GM20431 (cell line): ENCODE results near the gene FOCAD.
"Not testable (repeated sequence)": the region's sequence is repeated elsewhere in the genome, so short reads cannot be mapped to it uniquely, and the experiment has no call there.

Experiments used
- in situ Hi-C: fragments of 300-500 bp; cut with MseI, MboI; formaldehyde crosslinking; loops from one replicate; pipeline ENCODE4 v1.15.0; 2020; ENCODE audit warnings: low sequenced_read_pairs; ENCODE audit not compliant: unreplicated experiment

FOCAD gene

DNA sequence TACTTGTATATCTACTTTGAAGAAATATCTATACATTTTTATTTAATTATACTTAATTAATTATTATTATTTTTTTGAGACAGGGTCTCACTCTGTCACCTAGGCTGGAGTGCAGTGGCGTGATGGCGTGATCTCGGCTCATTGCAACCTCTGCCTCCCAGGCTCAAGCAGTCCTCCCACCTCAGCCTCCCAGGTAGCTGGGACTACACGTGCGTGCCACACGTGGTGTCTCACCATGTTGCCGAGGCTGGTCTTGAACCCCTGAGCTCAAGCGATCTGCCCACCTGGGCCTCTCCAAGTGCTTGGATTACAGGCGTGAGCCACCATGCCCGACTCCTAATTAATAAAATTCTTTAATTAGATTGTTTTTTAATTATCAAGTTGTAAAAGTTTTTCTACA is 10.5 kb upstream of the FOCAD start:
- in situ Hi-C loops: not testable (repeated sequence)

DNA sequence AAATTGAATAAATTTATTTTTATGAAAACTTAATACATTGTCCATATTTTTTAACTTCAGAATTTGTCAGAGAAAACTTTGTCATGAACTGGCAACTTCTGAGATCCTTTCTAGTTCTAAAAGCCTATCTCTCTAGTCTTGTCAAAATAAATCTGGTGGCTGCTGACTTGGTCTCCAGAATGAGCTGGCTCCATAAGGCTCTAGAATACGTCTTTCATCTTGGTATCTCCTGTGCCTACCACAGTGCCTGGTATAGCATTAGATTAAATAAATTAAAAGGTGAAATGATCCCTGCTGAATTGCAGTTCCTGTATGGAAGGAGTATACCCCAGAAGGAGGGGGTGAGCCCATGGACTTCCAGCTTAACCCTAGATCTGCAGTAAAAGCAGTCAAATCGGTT is 2.6 kb upstream of the FOCAD start:
- in situ Hi-C loops: no loop called here

GRCh38 chr9:20683351-20684034 is 566 bp upstream of the FOCAD start:
- in situ Hi-C loops: no loop called here

DNA sequence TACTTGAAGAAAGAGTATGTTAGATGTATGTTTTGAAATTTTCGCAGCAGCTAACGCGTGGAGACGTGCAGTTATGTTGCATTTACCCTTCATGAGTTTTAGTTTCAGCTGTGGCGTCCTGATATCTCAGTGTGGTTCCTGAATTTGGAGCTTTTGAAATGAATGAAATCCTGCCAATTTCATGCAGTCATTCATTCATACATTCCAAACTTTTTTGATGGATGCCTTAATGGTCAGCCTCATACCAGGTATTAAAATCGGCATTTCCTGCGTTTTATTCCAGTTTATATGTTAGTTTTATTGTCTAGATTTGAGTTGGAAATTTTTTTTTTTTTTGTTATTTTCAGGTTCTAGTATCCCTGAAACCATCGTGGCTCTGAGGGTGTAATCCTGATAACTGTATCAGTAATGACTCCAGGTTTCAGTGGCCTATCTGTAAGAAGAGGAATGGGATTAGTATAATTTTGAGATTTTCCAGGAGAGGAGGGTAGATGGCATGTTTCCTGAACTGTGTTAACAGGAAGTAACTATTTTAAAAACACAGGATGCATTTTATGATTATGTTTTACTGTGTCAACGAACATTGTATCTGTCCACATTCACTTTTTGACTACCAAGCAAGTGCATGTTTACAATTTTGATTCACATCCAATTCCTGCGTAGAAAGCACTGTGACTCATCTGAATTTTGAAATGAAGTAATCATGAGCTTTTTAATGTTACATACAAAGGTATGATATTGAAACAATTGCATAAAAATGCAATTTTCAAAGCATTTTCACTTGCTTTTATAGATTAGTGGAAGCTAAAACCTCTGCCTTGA is 1.0 kb downstream of the FOCAD start:
- in situ Hi-C loops: no loop called here

DNA sequence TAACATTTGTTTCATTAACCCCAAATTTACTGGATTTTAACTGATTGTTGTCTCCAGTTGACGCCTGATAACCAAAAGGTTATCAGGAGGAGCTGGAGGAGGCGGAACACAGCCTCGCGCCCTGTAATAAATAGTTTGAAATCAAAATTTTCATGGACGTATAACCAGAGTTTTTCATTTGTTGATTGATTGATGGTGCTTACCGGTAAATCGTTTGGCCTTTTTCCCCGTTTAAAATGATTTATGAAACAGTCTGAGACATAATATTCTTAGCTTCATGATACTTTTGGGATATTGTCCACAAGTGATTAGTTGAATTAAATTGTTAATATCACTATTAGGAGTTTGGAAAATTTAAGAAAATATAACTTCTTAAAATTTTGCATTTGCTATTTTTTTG is 1.7 kb downstream of the FOCAD start:
- in situ Hi-C loops: no loop called here

GRCh38 chr9:20689833-20690232 is 5.8 kb downstream of the FOCAD start:
- in situ Hi-C loops: no loop called here

DNA sequence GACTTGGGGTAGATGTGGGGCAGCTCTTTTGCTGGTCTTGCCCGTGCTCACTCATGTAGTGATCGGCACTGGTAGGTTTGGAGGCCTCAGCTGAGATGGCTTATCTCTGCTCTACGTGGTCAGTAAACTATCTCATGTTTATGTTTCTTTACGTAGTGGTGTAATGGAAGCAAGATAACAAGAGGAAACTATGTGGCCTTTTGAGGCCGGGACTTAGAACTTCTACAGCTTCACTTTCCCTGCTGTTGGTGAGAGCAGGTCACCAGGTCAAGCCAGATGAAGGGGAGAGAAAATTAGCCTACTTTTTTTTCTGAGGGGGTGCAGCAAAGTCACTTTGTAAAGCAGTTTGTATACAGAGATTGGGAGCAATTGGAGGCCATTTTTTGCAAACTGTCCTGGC is 8.5 kb downstream of the FOCAD start:
- in situ Hi-C loops: no loop called here

- in situ Hi-C loops: no loop called here
These were observed 9.0 kb downstream of the FOCAD start for GRCh38 chr9:20693068-20693467.

DNA sequence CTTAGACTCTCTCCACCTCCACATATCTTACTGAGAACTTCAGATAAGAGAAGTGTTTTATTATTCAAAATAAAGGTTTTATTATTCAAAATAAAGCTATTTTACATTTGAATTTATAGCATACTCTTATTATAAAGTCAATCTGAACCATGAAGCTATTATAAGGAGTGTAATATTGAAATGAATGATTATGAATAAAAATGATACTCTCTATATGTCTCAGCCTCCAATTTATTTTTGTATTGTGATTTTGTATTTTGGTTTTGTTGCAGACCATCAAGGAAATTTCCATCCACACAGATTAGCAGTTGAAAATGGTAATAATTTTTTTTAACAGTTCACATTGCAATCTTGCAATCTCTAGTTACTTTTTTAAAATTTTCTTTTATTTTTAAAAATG is 10.2 kb downstream of the FOCAD start:
- in situ Hi-C loops: no loop called here

DNA sequence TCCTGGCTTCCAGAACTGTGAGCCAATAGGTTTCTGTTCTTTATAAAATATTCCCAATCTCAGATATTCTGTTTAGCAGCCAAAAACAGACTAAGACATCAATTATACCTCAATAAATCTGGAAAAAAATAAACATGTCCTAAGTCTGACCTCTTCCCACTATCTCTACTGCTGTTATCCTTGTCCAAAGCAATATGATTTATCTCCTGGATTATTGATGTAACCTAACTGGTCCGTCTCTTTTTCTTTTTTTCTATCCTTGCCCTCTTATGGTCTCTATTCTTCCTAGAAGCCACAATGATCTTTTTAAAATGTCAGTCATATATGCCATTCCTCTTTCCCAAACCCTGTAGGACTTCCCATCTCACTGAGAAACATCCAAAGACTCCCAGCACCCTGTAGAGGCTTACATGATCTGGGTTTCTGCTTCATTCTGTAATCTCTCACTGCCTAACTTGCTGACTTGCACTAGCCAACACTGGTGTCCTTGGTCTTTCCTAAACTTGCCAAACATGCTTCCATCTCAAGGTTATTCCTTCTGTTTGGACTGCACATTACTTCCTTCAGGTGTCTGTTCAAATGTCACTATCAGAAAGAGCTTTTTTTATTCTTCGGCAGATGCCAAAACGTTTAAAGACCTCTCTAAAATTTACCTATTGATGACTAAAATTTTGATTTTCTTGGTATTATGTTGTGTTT is 13.1 kb downstream of the FOCAD start:
- in situ Hi-C loops: no loop called here

DNA sequence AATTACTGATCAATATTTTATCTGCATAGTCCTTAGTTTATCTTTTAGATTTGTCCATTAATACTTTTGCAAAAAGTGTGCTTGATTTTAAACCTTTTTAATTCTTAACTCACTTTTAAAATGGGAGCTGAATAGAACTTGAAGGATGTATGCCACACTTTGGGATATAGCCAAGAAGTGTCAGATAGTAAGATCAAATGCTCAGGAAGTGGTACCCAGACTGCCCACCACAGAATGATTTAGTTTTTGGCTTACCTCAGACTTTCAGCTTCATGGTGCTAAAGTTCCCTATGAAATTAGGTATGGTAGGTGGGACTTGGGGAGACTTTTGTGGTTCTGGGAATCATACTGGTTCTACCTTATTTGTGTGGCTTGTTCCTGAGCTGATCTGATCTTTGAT is 14.7 kb downstream of the FOCAD start:
- in situ Hi-C loops: no loop called here

DNA sequence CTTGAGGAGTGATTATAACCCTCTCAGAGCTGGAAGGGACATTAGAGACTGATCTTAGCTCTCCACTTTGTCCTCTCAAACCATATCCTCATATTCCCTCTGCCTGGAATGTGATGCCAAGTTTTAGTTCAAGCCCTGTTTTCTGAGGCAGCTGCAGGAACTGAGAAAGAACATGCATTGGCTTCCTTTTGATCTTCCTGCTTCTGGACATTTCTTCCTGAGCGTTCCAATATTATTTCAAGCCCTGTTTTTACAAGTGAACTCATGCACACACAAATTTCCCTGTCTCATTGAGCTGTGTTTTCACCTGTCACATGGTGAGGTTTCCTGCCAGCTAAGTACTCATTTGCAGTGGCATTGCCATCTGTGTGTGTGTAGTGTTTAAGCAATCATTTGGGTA is 17.0 kb downstream of the FOCAD start:
- in situ Hi-C loops: no loop called here

GRCh38 chr9:20702570-20702969 is 18.5 kb downstream of the FOCAD start:
- in situ Hi-C loops: no loop called here

DNA sequence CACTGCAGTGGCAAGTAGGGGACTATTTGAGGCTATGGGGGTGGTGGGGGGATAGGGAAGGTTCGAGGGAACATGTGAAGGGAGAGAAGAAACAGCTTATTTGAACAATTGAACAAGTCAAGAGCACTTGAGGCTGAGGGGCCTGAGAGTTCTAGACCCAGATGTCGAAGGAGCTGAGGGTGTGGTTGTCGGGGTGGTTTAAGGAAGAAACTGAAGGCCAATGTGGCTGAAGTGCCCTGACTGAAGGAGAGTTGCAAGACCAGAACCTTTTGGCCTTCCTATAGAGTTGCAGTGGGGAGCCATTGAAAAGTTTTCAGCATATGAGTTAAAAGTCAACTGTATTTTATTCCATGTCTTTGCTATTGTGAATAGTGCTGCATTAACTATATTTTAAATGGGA is 19.1 kb downstream of the FOCAD start:
- in situ Hi-C loops: no loop called here

- in situ Hi-C loops: no loop called here
These were observed 23.6 kb downstream of the FOCAD start for GRCh38 chr9:20707708-20708107.

DNA sequence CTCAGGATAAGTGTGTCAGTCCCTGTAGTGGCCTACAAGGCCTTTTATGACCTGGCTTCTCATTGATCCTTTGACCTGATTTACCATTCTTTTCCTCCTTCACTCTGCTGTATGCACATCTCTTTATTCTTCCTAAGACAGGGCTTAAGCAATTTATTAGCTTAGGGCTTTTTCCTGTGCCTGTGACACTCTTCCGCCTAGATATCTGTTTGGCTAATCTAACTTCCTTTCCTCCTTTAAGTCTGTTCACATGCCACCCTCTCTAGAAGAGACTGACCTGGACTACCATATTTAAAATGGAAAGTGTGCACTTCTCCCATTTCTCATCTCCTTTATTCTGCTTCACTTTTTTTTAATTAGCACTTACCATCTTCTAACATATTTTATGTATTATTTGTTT is 29.1 kb downstream of the FOCAD start:
- in situ Hi-C loops: no loop called here

DNA sequence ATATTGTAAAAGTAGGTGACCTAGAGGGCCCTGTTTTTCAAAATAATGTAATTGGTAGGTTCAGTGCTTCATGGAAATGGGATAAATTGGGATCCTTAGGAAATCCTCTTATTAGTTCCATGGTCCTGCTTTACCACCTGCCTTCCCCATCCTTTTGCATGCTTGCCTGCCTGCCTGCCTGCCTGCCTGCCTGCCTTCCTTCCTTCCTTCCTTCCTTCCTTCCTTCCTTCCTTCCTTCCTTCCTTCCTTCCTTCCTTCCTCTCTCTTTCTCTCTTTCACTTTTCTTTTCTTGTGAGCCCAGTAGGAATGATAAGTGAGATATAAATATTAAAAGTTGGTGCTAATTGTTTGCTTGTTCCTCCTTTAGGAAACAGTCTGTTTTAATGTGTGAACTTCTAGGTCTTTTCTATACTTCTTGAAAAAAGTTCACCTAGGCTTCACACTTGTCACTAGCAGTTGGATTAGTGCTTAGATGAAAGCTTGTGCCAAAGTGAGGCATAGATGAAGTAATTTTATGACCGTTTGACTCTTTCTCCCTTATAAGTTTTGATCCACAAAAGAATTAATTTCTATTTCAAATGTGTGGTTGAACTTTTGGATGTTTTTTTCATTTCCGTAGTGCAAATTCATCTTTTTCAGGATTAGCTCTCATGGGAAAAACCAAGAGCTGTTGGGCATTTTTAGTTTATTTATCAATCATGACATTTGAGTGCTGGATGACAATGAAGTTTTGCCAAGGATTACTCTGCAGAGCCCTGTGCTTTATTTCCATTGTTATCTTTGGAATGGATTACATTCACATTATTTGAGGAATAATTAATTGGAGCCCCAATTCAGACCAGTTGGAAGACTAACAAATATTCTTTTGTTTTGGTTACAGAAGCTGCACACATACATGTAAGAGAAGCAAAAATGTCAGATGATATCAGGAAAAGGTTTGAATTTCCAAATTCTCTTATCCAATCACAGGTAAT is 30.7 kb downstream of the FOCAD start:
- in situ Hi-C loops: no loop called here

DNA sequence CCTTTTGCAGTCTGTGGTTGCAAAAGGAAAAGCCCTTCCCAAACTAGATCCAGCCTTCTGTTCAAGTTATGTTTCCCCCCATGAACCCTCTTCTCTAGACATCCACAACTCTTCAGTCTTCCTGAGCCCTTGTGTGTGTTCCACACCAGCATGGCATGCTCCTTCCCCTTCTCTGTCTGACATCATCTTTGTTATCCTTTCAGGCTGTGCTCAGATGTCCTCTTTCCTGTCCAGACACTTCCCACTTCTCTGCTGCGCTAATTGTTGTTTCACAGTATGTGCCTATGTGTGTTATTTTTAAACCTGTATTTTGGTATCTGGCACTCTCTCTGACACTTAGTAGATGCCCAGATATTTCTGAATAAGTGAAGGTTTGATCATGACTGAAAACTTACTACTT is 38.2 kb downstream of the FOCAD start:
- in situ Hi-C loops: no loop called here

DNA sequence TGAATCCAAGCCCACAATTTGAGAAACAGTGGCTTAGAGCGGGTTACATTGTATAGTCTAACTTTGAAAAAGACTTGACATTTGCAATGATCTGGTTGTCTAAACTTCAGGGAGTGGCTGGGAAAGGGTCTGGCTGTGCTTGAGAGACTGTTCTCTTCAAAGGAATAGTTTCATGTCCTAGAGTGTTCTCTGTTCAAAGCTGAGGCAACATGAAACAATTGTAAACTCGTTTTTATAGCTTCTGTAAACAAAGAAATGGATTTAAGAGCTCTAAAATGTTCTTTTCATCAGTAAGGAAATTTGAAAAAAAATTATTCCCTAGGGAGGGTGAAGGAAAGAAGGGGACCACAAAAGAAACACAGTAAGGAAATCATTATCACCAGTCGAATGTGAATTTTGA is 41.6 kb downstream of the FOCAD start:
- in situ Hi-C loops: no loop called here

DNA sequence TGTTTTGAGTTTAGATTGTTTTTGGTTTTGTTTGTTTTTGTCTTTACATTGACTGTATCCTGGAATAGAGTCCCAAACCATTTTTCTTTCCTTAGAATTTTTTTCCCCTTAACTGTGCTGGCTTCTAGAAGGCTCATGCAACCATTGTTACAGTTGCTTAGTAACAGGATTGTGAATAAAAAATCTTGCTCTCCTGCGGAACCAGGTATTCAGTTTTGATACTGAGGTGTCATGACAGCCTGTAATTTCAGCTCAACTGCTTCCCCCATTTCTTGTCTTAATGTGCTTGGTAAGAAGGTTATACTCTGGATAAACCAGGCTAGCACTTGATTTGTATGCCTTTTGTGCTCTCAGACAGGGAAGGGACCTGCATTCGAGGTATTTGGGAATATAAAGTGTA is 42.1 kb downstream of the FOCAD start:
- in situ Hi-C loops: no loop called here
